ENCODE data around the gene EIF4G3. TPM values are rescaled to one million over a fixed set of nuclear protein-coding genes. Genes with fewer than 3 reads are reported as not detected.

Gene EIF4G3
- polyA plus RNA-seq, 1 of the 3 experiments (the other 2 are of a cell fraction): 32.0 TPM

DNA sequence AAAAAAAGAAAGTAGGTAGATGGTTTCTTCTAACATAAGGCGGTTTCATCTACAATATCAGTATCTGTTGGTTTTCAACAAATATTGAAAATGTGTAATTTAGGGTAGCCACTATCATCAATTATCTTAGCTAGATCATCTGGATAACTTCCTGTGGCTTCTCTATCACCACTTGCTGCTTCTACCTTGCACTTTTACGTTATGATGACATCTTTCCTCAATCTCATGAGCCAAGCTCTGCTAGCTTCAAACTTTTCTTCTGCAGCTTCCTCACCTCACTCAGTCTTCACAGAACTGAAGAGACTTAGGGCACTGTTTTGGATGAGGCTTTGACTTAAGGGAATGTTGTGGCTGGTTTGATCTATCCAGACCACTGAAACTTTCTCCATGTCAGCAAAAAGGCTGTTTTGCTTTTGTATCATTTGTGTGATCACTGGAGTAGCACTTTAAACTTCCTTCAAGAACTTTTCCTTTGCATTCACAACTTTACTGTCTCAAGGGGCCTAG lies 244.7 kb downstream of the EIF4G3 start:
- no peak for DNase-seq
- Histone ChIP-seq H3K79me2 (ENCODE audit: insufficient read depth) (no peaks in the 10 kb centered on the region), H3F3A (replicated peaks; ENCODE audit: insufficient read depth) (peaks cover 6% of the 10 kb centered on the region), H2AFZ (ENCODE audit: low read depth) (no peak overlapping the region), H3K4me3 (ENCODE audit: low read depth in 2 of 2, low read length in 1 of 2) (no peak overlapping the region), H3K9me2 (no peaks in the 10 kb centered on the region), H4K20me1 (ENCODE audit: insufficient read depth) (no peaks in the 10 kb centered on the region), H3K27ac (ENCODE audit: low read depth in 2 of 2, low read length in 1 of 2) (no peak overlapping the region), H3K27me3 (ENCODE audit: insufficient read depth) (no peaks in the 10 kb centered on the region), H3K9ac (no peak overlapping the region), H3K36me3 (replicated peaks in 1 of 2; ENCODE audit: control insufficient read depth in 1 of 2, insufficient read depth in 2 of 2, low read length in 1 of 2) (peaks cover 17 to 26% of the 10 kb centered on the region in 2 experiments), H3K4me2 (no peak overlapping the region), H3K9me3 (no peaks in the 10 kb centered on the region), H3K4me1 (ENCODE audit: control insufficient read depth in 1 of 2, insufficient read depth in 2 of 2, low read depth in 1 of 2, low read length in 1 of 2) (no peaks in the 10 kb centered on the region)
- POLR2A ChIA-PET: no interaction called here
- CTCF ChIA-PET: interaction anchor here (1.5 to 1.6 kb wide), 2 partner anchors 14 to 263 kb away, joined by 3 to 5 read pairs; no protein-coding TSS in a partner anchor
- WGBS (ENCODE audit: low lambda C conversion rate): 100% methylated on average over 2 of the region's 2 CpGs
- no peak for TF ChIP-seq YY1 (IDR thresholded peaks at IDR 0.05; ENCODE audit: low read depth)
- no peak for TF ChIP-seq NFIC (IDR thresholded peaks at IDR 0.05; ENCODE audit: borderline replicate concordance)
- no peak for TF ChIP-seq TCF12 (IDR thresholded peaks at IDR 0.05)
- TF ChIP-seq USF1 (IDR thresholded peaks at IDR 0.05; ENCODE audit: borderline replicate concordance, low read depth): no peak
- TF ChIP-seq IRF3 (IDR thresholded peaks at IDR 0.05; ENCODE audit: low read depth, low read length): no peak
- no peak for TF ChIP-seq GATA2 (CRISPR knock-in tag; IDR thresholded peaks at IDR 0.05)
- TF ChIP-seq GABPA (IDR thresholded peaks at IDR 0.05; ENCODE audit: low read depth): no peak
- no peak for TF ChIP-seq JUND (IDR thresholded peaks at IDR 0.05)
- no peak for TF ChIP-seq SMC3 (IDR thresholded peaks at IDR 0.05; ENCODE audit: low read depth, low read length)
- no peak for TF ChIP-seq SIN3A (IDR thresholded peaks at IDR 0.05; ENCODE audit: borderline replicate concordance, low read depth, low read length)
- TF ChIP-seq RAD21 (IDR thresholded peaks at IDR 0.05; ENCODE audit: low read length): no peak
- no peak for TF ChIP-seq PBX3 (IDR thresholded peaks at IDR 0.05)
- TF ChIP-seq POLR2AphosphoS5 (IDR thresholded peaks at IDR 0.05; ENCODE audit: low read depth, low read length): no peak
- no peak for TF ChIP-seq RCOR1 (IDR thresholded peaks at IDR 0.05; ENCODE audit: low read length)
- no peak for TF ChIP-seq ELF1 (IDR thresholded peaks at IDR 0.05)
- TF ChIP-seq FOSL2 (IDR thresholded peaks at IDR 0.05; ENCODE audit: borderline replicate concordance, low read depth): no peak
- TF ChIP-seq RXRA (IDR thresholded peaks at IDR 0.05; ENCODE audit: borderline replicate concordance, low read depth): no peak
- TF ChIP-seq EP300 (IDR thresholded peaks at IDR 0.05; ENCODE audit: borderline replicate concordance in 1 of 2, low read depth in 1 of 2, low read length in 1 of 2): no peak
- no peak for TF ChIP-seq TAF1 (IDR thresholded peaks at IDR 0.05; ENCODE audit: borderline replicate concordance, low read depth, low read length)
- TF ChIP-seq CTCF (IDR thresholded peaks at IDR 0.05): no peak
